Stimulated activated CD8-positive, alpha-beta memory T cell treated with anti-CD3 and anti-CD28 coated beads, Interleukin-15, amount 100 ng/mL, for 4 hours (primary cell): ENCODE data around the gene EMCN.
"Not testable (repeated sequence)": the region's sequence is repeated elsewhere in the genome, so short reads cannot be mapped to it uniquely, and the experiment has no call there.

Source experiments
- DNase-seq, 2 donors: peaks; one replicate each; pipeline ENCODE4 v3.0.0-alpha.2; 2020; ENCODE audit warnings: low read depth in 2 of 2

EMCN gene

GRCh38 chr4:100379583-100380105 lies 138.2 kb downstream of the EMCN start:
- DNase-seq: no peak

- no peak for DNase-seq
Observed at GRCh38 chr4:100372432-100372831, 145.4 kb downstream of the EMCN start.

GRCh38 chr4:100369871-100370270 lies 148.0 kb downstream of the EMCN start:
- no peak for DNase-seq

- no peak for DNase-seq
Observed at GRCh38 chr4:100367451-100367850, 150.4 kb downstream of the EMCN start.

DNA sequence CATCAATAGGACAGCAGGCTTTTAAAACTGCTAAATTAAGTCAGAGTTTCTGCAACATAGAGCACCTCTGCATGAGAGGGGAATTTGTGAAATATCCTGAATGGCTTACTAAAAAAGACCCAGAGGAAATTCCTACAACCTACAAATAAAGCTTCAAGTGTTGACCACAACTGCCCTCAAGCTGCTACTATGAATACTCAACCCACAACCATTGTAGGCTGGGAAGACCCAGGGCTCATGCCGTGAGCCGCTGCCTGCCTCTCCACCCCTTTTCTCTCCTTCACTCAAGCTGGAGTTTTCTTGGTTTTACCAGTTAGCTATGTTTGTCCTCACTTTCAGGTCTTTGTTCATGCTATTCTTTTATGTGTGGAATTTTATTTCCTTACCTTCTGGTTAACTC lies 151.6 kb downstream of the EMCN start:
- no peak for DNase-seq

GRCh38 chr4:100362366-100362765 lies 155.5 kb downstream of the EMCN start:
- no peak for DNase-seq

- no peak for DNase-seq
Observed at GRCh38 chr4:100361336-100361735, 156.5 kb downstream of the EMCN start.

DNA sequence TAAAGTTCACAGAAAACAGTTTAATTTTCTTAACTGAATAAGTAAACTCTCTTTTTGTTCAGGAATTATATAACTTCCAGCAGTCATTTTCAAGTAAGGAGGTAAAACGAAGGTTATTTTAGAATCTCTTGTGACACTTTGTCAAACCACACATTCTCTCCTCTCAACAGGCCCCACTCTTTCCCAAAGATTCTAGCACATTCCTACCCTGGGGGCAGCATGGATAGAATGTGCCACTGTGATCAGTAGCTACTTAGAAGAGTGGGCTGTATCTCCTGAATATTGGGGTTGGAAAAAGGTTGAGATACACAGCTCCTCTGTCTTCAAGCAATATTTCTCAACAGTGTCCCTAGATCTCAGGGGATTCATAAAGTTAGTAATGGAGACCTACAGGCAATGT lies 157.6 kb downstream of the EMCN start:
- DNase-seq: no peak

DNA sequence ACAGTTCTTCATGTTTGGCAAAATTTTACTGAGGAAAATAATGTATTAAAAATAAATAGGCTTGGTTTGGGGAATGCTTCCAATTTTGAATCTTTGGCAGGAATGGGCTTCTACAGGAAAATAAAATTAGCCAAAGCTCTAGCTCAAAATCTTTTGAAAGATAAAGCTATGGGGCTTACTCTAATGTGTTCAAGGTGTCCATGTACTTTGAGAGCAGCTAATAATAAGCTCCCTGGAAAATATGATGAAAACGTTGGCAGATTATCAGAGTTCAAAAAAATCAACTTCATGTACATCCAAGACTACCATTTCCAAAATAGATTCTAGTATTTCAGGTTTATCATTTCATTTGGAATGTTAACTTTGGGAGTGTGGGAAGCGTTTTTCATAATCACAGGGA lies 158.4 kb downstream of the EMCN start:
- DNase-seq: no peak

- DNase-seq: no peak
Observed at GRCh38 chr4:100357542-100357941, 160.3 kb downstream of the EMCN start.

GRCh38 chr4:100356172-100356571 lies 161.7 kb downstream of the EMCN start:
- DNase-seq: no peak

DNA sequence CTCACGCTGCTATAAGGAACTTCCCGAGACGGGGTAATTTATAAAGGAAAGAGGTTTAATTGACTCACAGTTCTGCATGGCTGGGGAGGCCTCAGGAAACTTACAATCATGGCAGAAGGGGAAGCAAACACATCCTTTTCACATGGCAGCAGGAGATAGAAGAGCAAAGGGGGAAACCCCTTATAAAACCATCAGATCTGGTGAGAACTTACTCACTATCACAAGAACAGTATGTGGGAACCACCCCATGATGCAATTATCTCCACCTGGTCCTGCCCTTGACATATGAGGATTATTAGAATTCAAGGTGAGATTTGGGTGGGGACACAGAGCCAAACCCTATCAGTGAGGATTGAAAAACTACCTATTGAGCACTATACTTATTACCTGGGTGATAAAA lies 165.5 kb downstream of the EMCN start:
- not testable (repeated sequence) for DNase-seq

- no peak for DNase-seq
Observed at GRCh38 chr4:100348473-100348872, 169.3 kb downstream of the EMCN start.

- no peak for DNase-seq
Observed at GRCh38 chr4:100347241-100347640, 170.6 kb downstream of the EMCN start.

DNA sequence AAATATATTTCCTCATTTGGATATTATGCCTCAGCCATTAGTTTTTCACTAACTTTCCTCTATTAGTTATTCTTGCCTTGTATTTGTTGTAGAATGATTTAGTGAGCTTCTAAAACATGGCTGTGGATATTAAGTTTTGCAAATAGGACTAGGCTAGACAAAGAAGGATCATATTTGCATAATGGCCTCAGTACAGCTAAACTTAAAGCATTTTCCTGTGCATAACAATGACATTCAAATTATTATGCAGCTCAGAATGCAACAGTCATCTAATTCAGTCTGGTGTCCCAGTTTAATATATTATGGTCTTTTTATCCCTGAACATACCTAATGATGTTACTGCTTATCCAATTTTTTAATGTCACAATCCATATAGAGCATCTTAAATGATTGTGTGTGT lies 172.2 kb downstream of the EMCN start:
- DNase-seq: no peak
